ENCODE data around the gene PALS2.

The PALS2 gene

GRCh38 chr7:24617957-24618616, 44.8 kb downstream of the PALS2 start:
- Histone ChIP-seq H3K9me3 (ENCODE audit: insufficient read depth, low read length, severe bottlenecking) (peaks cover 2% of the 10 kb centered on the region), H3K4me2 (ENCODE audit: insufficient read depth, low read length) (no peak overlapping the region), H3K9ac (ENCODE audit: low read depth, low read length) (no peak overlapping the region), H3K4me1 (ENCODE audit: insufficient read depth, low read length) (no peaks in the 10 kb centered on the region), H3K27me3 (ENCODE audit: insufficient read depth, low read length, poor library complexity) (no peaks in the 10 kb centered on the region), H3K36me3 (ENCODE audit: insufficient read depth, low read length) (no peaks in the 10 kb centered on the region), H3K27ac (ENCODE audit: low read length) (no peak overlapping the region), H4K20me1 (ENCODE audit: insufficient read depth, low read length) (peaks cover 18% of the 10 kb centered on the region; the same call in 1 of the 2 replicates), H2AFZ (ENCODE audit: low read depth, low read length) (no peak overlapping the region), H3K79me2 (ENCODE audit: insufficient read depth, low read length) (peaks cover 27% of the 10 kb centered on the region; the same call in 1 of the 2 replicates), H3K4me3 (ENCODE audit: low read depth in 1 of 2, low read length in 2 of 2) (no peak overlapping the region)
- ATAC-seq (ENCODE audit: insufficient read depth, low read depth) (no peak), DNase-seq (no peak)
- no peak for TF ChIP-seq EZH2 (IDR thresholded peaks at IDR 0.05; ENCODE audit: borderline replicate concordance, low read depth, low read length, severe bottlenecking)
- no peak for TF ChIP-seq CTCF (IDR thresholded peaks at IDR 0.05; ENCODE audit: borderline replicate concordance, extremely low read depth, low read length, poor library complexity, severe bottlenecking)

- H3K4me2 ChIP-seq (ENCODE audit: insufficient read depth, low read length) = no peak overlapping the region
- H2AFZ ChIP-seq (ENCODE audit: low read depth, low read length) = no peak overlapping the region
- H3K4me3 ChIP-seq (ENCODE audit: low read depth in 1 of 2, low read length in 2 of 2) = no peak overlapping the region
- H3K79me2 ChIP-seq (ENCODE audit: insufficient read depth, low read length) = peaks cover 21% of the 10 kb centered on the region; the same call in 1 of the 2 replicates
- H3K27me3 ChIP-seq (ENCODE audit: insufficient read depth, low read length, poor library complexity) = no peaks in the 10 kb centered on the region
- TF ChIP-seq CTCF (IDR thresholded peaks at IDR 0.05; ENCODE audit: borderline replicate concordance, extremely low read depth, low read length, poor library complexity, severe bottlenecking) = no peak
- no peaks in the 10 kb centered on the region for H3K4me1 ChIP-seq (ENCODE audit: insufficient read depth, low read length)
- H3K9me3 ChIP-seq (ENCODE audit: insufficient read depth, low read length, severe bottlenecking) = peaks cover 2% of the 10 kb centered on the region
- ATAC-seq (ENCODE audit: insufficient read depth, low read depth) (no peak), DNase-seq (no peak)
- H3K9ac ChIP-seq (ENCODE audit: low read depth, low read length) = no peak overlapping the region
- peaks cover 15% of the 10 kb centered on the region; the same call in 1 of the 2 replicates for H4K20me1 ChIP-seq (ENCODE audit: insufficient read depth, low read length)
- H3K36me3 ChIP-seq (ENCODE audit: insufficient read depth, low read length) = no peaks in the 10 kb centered on the region
- H3K27ac ChIP-seq (ENCODE audit: low read length) = no peak overlapping the region
These were observed 46.7 kb downstream of the PALS2 start for GRCh38 chr7:24619978-24620377.

GRCh38 chr7:24622646-24623182, 49.5 kb downstream of the PALS2 start:
- DNase-seq (no peak), ATAC-seq (ENCODE audit: insufficient read depth, low read depth) (no peak)
- Histone ChIP-seq H4K20me1 (ENCODE audit: insufficient read depth, low read length) (peaks cover 13% of the 10 kb centered on the region; the same call in 1 of the 2 replicates), H3K9me3 (ENCODE audit: insufficient read depth, low read length, severe bottlenecking) (no peaks in the 10 kb centered on the region), H3K79me2 (ENCODE audit: insufficient read depth, low read length) (peaks cover 18% of the 10 kb centered on the region; the same call in 1 of the 2 replicates), H3K9ac (ENCODE audit: low read depth, low read length) (no peak overlapping the region), H3K27ac (ENCODE audit: low read length) (no peak overlapping the region), H3K27me3 (ENCODE audit: insufficient read depth, low read length, poor library complexity) (no peaks in the 10 kb centered on the region), H2AFZ (ENCODE audit: low read depth, low read length) (no peak overlapping the region), H3K4me3 (ENCODE audit: low read depth in 1 of 2, low read length in 2 of 2) (no peak overlapping the region), H3K4me2 (ENCODE audit: insufficient read depth, low read length) (no peak overlapping the region), H3K4me1 (ENCODE audit: insufficient read depth, low read length) (no peaks in the 10 kb centered on the region), H3K36me3 (ENCODE audit: insufficient read depth, low read length) (no peaks in the 10 kb centered on the region; the same call in 1 of the 2 replicates)
- no peak for TF ChIP-seq EZH2 (IDR thresholded peaks at IDR 0.05; ENCODE audit: borderline replicate concordance, low read depth, low read length, severe bottlenecking)
- no peak for TF ChIP-seq CTCF (IDR thresholded peaks at IDR 0.05; ENCODE audit: borderline replicate concordance, extremely low read depth, low read length, poor library complexity, severe bottlenecking)

Measured in DND-41 (cell line).